RCC 7860 (cell line): ENCODE results near the gene GUK1.
"Not testable (repeated sequence)": the region's sequence is repeated elsewhere in the genome, so short reads cannot be mapped to it uniquely, and the experiment has no call there.

Experiments used
- DNase-seq: peaks from one replicate; pipeline ENCODE4 v3.0.0-alpha.2; 2015; ENCODE audit warnings: low spot score
- FAIRE-seq: peaks from 2 replicates; lab custom pipeline; 2012; peaks lifted over from hg19 to GRCh38; lab: Jason Lieb, UNC

The GUK1 gene

GRCh38 chr1:228104526-228105269 is 35.4 kb upstream of the GUK1 start:
- no peak for FAIRE-seq

DNA sequence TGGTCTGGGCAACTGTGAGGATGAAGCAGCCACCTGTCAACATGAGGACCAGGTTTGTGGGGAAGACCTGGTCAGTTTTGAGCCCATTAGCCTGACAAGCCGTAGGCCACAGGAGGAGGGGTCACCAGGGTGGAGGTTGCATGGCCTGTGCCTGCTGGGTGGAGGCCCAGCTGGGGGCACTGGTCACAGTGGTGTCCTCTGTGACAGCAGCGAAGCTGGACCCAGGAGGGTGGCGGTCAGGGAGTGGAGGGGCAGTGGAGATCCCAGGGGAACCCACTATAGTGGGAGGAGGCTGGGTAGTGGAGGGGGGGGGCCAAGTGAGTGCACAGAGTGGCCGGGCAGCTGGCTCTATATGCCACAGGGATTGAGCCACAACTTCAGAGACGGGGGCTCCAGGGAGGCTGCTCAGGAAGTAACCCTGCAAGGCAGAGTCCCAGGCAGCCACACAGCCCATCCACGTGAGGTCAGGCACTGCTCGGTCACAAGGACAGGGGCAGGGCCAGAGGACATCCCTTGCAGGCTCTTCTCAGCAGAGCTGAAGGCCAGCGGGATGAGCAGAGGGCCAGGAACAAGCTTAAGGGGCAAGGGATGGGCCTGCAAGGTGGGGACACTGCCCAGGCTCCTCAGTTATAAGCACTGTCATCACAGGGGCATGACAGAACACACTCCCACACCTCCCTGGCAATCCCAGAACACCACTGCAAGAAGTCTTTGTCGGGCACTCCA is 34.6 kb upstream of the GUK1 start:
- FAIRE-seq (no peak), DNase-seq (no peak)

More at GRCh38 chr1:228104526-228105269, 35.4 kb upstream of the GUK1 start:
- no peak for DNase-seq

DNA sequence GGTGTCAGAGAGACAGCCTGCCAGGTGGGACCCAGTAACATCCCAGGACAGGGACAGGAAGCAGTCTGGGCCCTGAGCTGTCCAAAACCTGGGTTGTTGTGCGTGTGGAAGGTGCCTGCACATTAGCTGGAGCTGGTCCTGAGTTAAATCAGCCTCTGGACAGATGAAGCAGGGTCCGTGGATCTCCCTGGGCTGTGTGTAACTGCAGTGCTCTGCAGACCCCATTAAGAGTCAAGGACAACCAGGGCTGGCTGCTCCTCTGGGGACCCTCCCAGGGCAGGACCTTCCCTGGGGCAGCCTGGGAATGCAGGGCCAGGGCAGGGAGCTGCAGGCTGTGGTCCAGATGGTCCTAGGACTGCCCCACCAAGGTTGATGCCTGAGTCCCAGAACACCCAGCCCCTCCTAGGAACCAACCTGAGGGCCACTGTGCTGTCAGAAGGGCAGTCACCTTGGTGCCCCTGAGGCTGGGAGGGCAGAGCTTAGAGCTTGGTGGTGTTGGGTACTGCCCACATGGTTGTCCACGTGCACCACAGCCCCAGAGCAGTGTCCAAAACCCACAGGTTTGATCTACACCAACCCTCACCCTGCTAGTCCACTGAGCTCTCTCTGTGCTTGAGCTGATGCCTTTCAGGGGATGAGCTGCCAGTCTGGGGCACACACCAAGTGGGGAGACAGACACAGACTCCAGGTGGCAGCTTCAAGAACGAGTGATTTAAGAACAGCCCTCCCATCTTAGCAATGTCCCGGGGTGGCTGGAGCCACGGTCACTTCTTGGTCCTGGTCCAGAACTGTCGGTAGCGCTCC is 33.9 kb upstream of the GUK1 start:
- DNase-seq (no peak), FAIRE-seq (no peak)

- no peak for DNase-seq
- FAIRE-seq, result no peak
These were observed 33.4 kb upstream of the GUK1 start for GRCh38 chr1:228106800-228107054.

- FAIRE-seq (no peak), DNase-seq (no peak)
These were observed 32.4 kb upstream of the GUK1 start for GRCh38 chr1:228107636-228108035.

DNA sequence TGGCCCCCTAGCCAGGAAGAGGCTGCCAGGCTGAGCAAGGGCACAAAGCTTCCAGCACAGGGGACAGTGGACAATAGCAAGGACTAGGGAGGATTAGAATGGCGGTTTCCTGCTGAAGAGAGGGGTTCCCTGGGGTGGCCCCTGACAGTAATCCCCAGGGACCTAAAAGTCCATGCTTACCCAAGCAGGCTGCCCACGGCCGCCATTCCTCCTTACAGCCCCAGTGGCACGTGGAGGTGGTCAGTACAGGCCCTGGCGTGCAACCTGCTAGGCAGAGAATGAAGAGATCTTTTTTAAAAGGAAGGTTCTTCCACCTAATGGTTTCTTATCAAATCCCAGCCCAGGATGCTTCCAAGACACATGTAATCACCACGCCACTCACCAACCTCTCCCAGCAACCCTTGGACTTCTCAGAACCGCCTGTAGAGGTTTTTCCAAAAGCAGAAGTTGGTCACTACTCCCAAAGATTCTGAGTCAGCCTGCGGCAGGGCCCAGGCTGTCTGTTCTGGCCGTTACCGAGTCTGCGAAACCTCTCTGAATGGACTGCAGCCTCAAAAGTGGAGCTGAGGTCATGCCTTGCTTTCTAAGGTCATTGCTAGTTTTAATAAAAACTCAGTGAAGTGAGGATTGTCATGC is 31.9 kb upstream of the GUK1 start:
- FAIRE-seq (no peak), DNase-seq (no peak)

- no peak for FAIRE-seq
- no peak for DNase-seq
These were observed 31.4 kb upstream of the GUK1 start for GRCh38 chr1:228108742-228109072.

DNA sequence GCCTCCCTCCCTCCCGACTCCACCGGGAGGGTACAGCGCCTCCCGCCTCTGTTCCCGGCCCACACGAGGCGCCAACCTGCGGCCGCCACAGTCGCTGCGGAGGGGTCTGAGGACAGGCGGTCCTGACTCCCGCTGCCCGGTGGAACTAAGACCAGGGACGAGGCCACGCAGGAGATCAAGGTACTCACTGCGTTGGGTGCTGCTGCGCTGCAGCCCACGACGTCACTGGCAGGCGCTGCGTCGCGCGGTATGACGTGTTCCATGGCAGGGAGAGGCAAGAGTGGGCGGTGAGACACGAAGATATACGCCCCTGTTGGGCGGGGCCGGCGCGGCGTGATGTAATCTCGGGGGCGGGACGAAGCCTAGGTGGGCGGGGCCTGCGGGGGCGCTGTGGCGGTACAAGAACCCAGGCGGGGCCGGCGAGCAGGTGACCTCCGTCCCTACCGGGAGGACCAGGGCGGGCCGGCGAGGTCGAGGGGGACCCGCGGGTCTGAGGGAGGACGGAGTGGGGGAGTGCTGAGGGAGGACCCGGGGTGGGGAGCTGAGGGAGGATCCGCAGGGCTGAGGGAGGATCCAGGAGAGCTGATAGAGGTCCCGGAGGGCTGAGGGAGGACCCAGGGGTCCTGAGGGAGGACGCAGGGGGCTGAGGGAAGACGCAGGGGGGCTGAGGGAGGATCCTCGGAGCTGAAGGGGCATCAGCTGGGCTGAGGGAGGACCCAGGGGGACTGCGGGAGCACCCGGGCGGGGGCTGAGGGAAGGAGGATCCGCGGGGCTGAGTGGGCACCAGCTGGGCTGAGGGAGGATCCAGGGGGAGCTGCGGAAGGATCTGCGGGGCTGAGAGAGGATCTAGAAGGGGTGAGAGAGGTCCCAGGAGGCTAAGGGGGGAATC is 30.8 kb upstream of the GUK1 start, which contains the start of gene MRPL55:
MRPL55 (minus strand) TSS at position 227 of the 889 bp plus-strand sequence. CDS start 1,039 bp downstream, outside the sequence.
- DNase-seq, result peak; percentile 91
- FAIRE-seq, result peak; percentile 71

- DNase-seq (no peak), FAIRE-seq (no peak)
These were observed 30.1 kb upstream of the GUK1 start for GRCh38 chr1:228109962-228110488.

- DNase-seq, result no peak
- no peak for FAIRE-seq
These were observed 29.5 kb upstream of the GUK1 start for GRCh38 chr1:228110556-228110955.

DNA sequence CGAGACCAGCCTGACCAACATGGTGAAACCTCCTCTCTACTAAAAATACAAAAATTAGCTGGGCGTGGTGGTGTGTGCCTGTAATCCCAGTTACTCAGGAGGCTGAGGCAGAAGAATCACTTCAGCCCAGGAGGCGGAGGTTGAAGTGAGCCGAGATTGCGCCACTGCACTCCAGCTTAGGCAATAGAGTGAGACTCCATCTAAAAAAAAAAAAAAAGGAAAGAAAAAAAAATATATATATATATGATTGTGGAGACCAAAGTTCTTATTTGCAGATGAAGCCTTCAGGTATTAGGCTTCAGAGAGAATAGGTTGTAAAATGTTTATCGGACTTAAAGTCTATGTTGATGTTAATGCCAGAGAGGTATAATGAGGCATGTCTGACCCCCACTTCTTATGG is 28.8 kb upstream of the GUK1 start:
- not testable (repeated sequence) for FAIRE-seq, DNase-seq

DNA sequence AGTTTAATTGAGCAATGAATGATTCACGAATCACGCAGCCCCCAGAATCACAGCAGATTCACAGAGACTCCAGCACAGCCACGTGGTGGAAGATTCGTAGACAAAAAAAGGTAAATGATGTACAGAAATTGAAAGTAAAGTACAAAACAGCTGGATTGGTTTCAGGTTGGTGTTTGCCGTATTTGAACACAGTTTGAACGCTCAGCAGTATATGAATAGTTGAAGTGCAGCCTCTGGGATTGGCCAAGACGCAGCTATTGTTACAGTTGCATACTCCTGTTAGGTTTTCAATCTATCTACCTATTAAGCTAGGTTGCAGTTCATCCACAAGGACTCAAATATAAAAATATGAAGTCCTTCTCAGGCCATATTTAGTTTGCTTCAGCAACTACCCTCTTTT is 27.9 kb upstream of the GUK1 start:
- DNase-seq, result no peak
- FAIRE-seq, result no peak

GRCh38 chr1:228112617-228113016 is 27.5 kb upstream of the GUK1 start:
- no peak for FAIRE-seq
- no peak for DNase-seq

GRCh38 chr1:228114827-228115226 is 25.3 kb upstream of the GUK1 start:
- DNase-seq, result no peak
- FAIRE-seq, result no peak

DNA sequence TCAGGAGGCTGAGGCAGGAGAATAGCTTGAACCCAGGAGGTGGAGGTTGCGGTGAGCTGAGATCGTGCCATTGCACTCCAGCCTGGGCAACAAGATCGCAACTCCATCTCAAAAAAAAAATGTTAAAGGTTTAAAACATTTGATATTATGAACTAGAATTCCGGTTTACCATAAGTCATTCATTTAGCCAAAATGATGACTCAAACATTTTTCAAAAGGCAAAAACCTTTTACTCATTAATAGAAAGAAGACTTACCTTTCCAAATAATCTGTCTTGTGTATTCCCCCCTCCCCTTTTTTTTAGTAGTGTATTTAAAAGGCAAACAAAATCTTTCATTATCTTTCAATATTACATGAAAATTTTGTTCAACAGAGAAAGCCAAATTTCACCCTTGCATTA is 22.7 kb upstream of the GUK1 start:
- DNase-seq, result no peak
- FAIRE-seq, result no peak

DNA sequence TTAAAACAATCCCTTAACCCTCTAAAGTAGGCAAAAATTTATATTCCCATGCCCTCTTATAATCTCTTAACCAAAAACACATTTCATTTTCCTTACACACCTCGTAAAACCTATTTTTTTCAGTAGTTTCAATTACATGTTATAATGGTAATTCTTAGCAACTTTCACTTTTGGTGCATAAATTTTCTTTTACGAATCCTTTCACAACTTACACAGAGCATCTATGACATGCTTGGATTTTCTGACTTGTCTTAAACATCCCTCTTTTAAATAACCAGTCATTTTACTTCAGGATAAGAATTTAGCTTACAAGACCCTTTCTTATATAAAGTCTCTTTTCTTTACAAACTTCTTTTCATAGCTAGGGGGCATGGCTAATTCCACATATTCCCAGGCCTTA is 22.0 kb upstream of the GUK1 start:
- no peak for FAIRE-seq

GRCh38 chr1:228120351-228120750 is 19.7 kb upstream of the GUK1 start:
- no peak for FAIRE-seq
- DNase-seq, result no peak

More for the DNA sequence above, 22.0 kb upstream of the GUK1 start:
- no peak for DNase-seq

DNA sequence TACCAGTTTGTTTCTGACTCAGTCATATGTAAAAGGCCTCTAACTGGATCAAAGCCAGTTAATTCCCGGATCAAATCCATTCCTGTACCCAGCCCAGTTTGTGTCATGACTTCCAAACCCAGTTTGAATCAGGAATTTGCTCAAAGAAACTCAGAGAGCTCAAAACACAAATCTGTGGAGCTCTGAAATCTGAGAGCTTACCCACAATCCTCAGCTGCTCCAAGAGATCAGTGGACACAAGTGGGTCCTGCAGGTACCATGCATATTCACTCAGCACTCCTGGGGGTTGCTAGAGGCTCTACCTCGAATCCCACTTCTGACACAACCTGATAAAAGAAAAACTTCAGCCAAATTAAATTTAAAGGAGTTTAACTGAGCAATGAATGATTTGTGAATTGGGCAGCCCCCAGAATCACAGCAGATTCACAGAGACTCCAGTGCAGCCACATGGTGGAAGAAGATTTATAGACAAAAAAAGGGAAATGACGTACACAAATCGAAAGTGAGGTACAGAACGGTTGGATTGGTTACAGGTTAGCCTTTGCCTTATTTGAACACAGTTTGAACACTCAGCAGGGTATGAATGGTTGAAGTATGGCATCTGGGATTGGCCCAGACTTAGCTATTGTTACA is 19.1 kb upstream of the GUK1 start:
- FAIRE-seq, result no peak

GRCh38 chr1:228122921-228123441 is 17.1 kb upstream of the GUK1 start:
- DNase-seq, result no peak
- FAIRE-seq, result no peak

More for the DNA sequence above, 19.1 kb upstream of the GUK1 start:
- DNase-seq, result no peak
